Stimulated activated naive B cell treated with anti-CD40 and anti-IgM and Interleukin-4, amounts not matched to agents 10 μg/mL and 1 μg/mL and 100 μg/mL, for 72 hours (primary cell): ENCODE results near the gene PCBD2.
A peak's percentile ranks its signal among the peaks of the same experiment; 100 is the strongest.
"Not testable (repeated sequence)": the region's sequence is repeated elsewhere in the genome, so short reads cannot be mapped to it uniquely, and the experiment has no call there.

Experiments used
- ATAC-seq, 2 donors: fragments of 150-1000 bp; cut with Tn5 transposase; replicated peaks; 2 replicates each; pipeline ENCODE4 v1.10.0; 2021; ENCODE audit warnings: moderate library complexity in 1 of 2
- DNase-seq: peaks from one replicate; pipeline ENCODE4 v3.0.0; 2021
- H3K27ac Mint-ChIP-seq: one replicate; pipeline ENCODE4 v1.8.0; 2022; ENCODE audit warnings: mild to moderate bottlenecking, mixed read lengths
- H3K27me3 Mint-ChIP-seq, 2 donors: one replicate each; pipeline ENCODE4 v1.8.0; 2022; ENCODE audit warnings: mixed read lengths in 2 of 2
- H3K36me3 Mint-ChIP-seq, 2 donors: one replicate each; pipeline ENCODE4 v1.8.0; 2022; ENCODE audit warnings: mixed read lengths in 2 of 2, mild to moderate bottlenecking in 1 of 2
- H3K4me1 Mint-ChIP-seq, 2 donors: one replicate each; pipeline ENCODE4 v1.8.0; 2022; ENCODE audit warnings: mixed read lengths in 2 of 2, mild to moderate bottlenecking in 1 of 2
- H3K4me3 Mint-ChIP-seq, 2 donors: one replicate each; pipeline ENCODE4 v1.8.0; 2022; ENCODE audit warnings: mild to moderate bottlenecking in 2 of 2, mixed read lengths in 2 of 2, moderate library complexity in 1 of 2
- H3K9me3 Mint-ChIP-seq, 2 donors: one replicate each; pipeline ENCODE4 v1.8.0; 2022; ENCODE audit warnings: mixed read lengths in 2 of 2, mild to moderate bottlenecking in 1 of 2

PCBD2 gene

GRCh38 chr5:134992148-134992547 lies 87.2 kb downstream of the PCBD2 start:
- Mint-ChIP-seq H3K36me3 (no peaks in the 10 kb centered on the region), H3K4me1 (peaks cover 14 to 18% of the 10 kb centered on the region in 2 donors), H3K27ac (no peak overlapping the region), H3K4me3 (no peak overlapping the region), H3K27me3 (no peaks in the 10 kb centered on the region), H3K9me3 (peaks cover 0 to 3% of the 10 kb centered on the region in 2 donors)
- no peak for ATAC-seq
- DNase-seq = no peak

- DNase-seq = no peak
- H3K9me3 Mint-ChIP-seq = peaks cover 0 to 3% of the 10 kb centered on the region in 2 donors
- H3K4me3 Mint-ChIP-seq = no peak overlapping the region
- ATAC-seq = no peak
- peaks cover 14 to 18% of the 10 kb centered on the region in 2 donors for H3K4me1 Mint-ChIP-seq
- H3K27me3 Mint-ChIP-seq = no peaks in the 10 kb centered on the region
- H3K27ac Mint-ChIP-seq = no peak overlapping the region
- peaks cover 0 to 6% of the 10 kb centered on the region in 2 donors for H3K36me3 Mint-ChIP-seq
These were observed 88.2 kb downstream of the PCBD2 start for GRCh38 chr5:134993161-134993560.

- peak overlapping the region; percentile 9 for H3K27ac Mint-ChIP-seq
- no peak overlapping the region for H3K4me3 Mint-ChIP-seq
- no peaks in the 10 kb centered on the region for H3K27me3 Mint-ChIP-seq
- peaks cover 0 to 6% of the 10 kb centered on the region in 2 donors for H3K36me3 Mint-ChIP-seq
- peaks cover 0 to 3% of the 10 kb centered on the region in 2 donors for H3K9me3 Mint-ChIP-seq
- ATAC-seq = peak; percentile 42 to 72
- peaks cover 14 to 18% of the 10 kb centered on the region in 2 donors for H3K4me1 Mint-ChIP-seq
- DNase-seq = no peak
These were observed 89.7 kb downstream of the PCBD2 start for GRCh38 chr5:134994560-134995156.

GRCh38 chr5:134995850-134996402 lies 91.0 kb downstream of the PCBD2 start:
- H3K27ac Mint-ChIP-seq = no peak overlapping the region
- ATAC-seq = no peak

DNA sequence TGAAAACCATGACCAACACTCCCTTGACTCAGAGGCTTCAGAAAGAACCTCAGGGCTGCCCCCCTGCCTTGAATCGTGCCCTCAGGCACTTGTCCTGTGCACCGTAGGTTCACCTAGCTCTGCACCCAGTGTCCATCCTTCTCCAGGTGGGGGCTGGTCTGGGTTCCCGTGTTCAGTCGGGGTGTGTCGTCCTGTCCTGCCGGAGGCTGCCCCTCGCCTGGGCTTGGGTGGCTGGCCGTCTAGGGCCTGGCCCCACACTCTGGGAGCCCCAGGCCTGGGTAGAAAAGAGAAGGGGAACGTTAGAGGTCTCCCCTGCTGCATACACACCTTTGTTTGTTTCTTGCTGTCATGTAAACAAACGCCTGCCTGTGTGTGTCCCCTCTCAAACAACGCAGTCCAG lies 92.1 kb downstream of the PCBD2 start:
- ATAC-seq (no peak), DNase-seq (no peak)
- H3K27me3 Mint-ChIP-seq = no peaks in the 10 kb centered on the region
- peaks cover 14 to 18% of the 10 kb centered on the region in 2 donors for H3K4me1 Mint-ChIP-seq
- peaks cover 0 to 6% of the 10 kb centered on the region in 2 donors for H3K36me3 Mint-ChIP-seq
- H3K27ac Mint-ChIP-seq = no peak overlapping the region
- H3K9me3 Mint-ChIP-seq = no peaks in the 10 kb centered on the region
- no peak overlapping the region for H3K4me3 Mint-ChIP-seq

More at GRCh38 chr5:134995850-134996402, 91.0 kb downstream of the PCBD2 start:
- no peak for DNase-seq
- Mint-ChIP-seq H3K4me3 (no peak overlapping the region), H3K27me3 (no peaks in the 10 kb centered on the region), H3K36me3 (peaks cover 0 to 6% of the 10 kb centered on the region in 2 donors), H3K9me3 (peaks cover 0 to 3% of the 10 kb centered on the region in 2 donors), H3K4me1 (peaks cover 14 to 18% of the 10 kb centered on the region in 2 donors)

DNA sequence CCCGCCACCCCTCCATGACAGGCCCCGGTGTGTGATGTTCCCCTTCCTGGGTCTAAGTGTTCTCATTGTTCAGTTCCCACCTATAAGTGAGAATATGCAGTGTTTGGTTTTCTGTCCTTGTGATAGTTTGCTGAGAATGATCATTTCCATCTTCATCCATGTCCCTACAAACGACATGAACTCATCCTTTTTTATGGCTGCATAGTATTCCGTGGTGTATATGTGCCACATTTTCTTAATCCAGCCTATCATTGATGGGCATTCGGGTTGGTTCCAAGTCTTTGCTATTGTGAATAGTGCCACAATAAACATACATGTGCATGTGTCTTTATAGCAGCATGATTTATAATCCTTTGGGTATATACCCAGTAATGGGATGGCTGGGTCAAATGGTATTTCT lies 93.1 kb downstream of the PCBD2 start:
- H3K27ac Mint-ChIP-seq, DNase-seq, H3K9me3 Mint-ChIP-seq, ATAC-seq, H3K27me3 Mint-ChIP-seq, H3K4me3 Mint-ChIP-seq: not testable (repeated sequence)
- H3K4me1 Mint-ChIP-seq = peaks cover 14 to 18% of the 10 kb centered on the region in 2 donors
- peaks cover 7 to 14% of the 10 kb centered on the region in 2 donors for H3K36me3 Mint-ChIP-seq

DNA sequence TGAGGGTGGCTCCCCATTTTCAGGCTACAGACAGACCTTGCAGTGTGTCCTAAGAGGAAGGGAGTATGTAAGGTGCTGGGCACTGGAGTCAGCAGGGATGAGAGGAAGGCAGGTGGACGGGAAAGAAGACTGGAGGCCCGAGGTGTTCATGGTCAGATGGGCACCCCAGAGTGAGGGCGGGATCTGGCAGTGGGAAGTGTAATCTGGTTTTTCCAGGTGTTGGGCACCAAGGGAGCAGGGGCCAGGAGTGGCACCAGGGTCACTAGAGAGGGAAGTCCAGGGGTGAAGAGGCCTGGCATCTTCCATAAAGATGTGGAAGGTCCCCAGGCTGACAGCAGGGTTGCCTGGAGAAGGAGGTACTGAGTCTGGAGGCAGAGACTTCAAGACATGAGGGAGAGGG lies 99.4 kb downstream of the PCBD2 start:
- Mint-ChIP-seq H3K4me3 (no peak overlapping the region), H3K36me3 (peaks cover 12 to 17% of the 10 kb centered on the region in 2 donors), H3K4me1 (no peaks in the 10 kb centered on the region), H3K27me3 (peaks cover 5 to 8% of the 10 kb centered on the region in 2 donors), H3K27ac (no peak overlapping the region), H3K9me3 (peaks cover 0 to 2% of the 10 kb centered on the region in 2 donors)
- DNase-seq (no peak), ATAC-seq (no peak)

DNA sequence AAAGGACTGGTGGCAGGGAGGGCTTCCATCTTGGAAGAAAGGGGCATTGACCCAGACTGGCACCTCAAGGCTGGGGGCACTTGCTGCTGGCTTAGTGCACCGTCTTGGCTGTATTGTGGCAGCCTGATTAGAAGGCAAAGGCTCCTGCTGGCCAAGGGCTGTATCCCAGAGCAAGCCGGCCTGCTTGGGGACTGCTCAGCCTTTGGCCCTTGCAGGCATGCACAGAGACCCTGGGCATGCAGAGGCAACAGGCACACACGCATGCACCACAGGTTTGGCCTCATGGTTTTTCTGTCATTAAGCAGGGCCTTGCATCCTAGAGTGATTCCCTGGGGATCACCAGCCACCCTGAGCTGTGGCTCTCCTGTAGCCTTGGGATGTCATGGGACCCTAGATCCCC lies 100.1 kb downstream of the PCBD2 start:
- Mint-ChIP-seq H3K4me1 (no peaks in the 10 kb centered on the region), H3K27ac (no peak overlapping the region), H3K27me3 (peaks cover 5 to 8% of the 10 kb centered on the region in 2 donors), H3K4me3 (no peak overlapping the region), H3K36me3 (peaks cover 12 to 17% of the 10 kb centered on the region in 2 donors), H3K9me3 (peaks cover 0 to 2% of the 10 kb centered on the region in 2 donors)
- DNase-seq = no peak
- no peak for ATAC-seq

GRCh38 chr5:135007305-135007704 lies 102.4 kb downstream of the PCBD2 start:
- no peak overlapping the region for H3K4me3 Mint-ChIP-seq
- no peak overlapping the region for H3K27ac Mint-ChIP-seq
- peaks cover 5 to 8% of the 10 kb centered on the region in 2 donors for H3K27me3 Mint-ChIP-seq
- DNase-seq (no peak), ATAC-seq (no peak)
- H3K36me3 Mint-ChIP-seq = peaks cover 14 to 15% of the 10 kb centered on the region in 2 donors
- H3K4me1 Mint-ChIP-seq = no peaks in the 10 kb centered on the region
- peaks cover 0 to 2% of the 10 kb centered on the region in 2 donors for H3K9me3 Mint-ChIP-seq

DNA sequence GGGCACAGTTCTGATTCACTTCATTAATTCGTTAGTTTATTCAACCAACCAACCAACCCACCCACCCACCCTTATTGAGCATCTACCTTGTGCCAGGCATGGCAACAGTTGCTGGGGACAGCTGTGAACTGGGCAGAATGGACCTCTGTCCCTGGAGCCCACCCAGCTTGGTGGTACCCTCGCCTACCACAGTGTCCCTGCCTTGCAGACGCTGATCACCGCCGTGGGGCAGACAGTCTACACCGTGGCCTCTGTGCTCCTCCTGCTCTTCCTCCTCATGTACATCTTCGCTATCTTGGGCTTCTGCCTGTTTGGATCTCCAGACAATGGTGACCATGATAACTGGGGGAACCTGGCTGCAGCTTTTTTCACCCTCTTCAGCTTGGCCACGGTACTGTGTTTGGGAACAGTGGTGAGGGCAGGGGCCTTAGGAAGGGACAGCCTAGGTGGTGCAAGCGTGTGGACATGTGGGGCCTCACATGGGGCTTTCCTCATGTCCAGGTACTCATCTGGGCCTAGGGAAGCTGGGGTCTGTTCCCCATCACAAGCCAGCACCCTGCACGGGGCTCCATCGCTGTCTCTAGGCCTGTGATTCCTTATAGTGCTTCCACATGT lies 102.9 kb downstream of the PCBD2 start:
- no peaks in the 10 kb centered on the region for H3K4me1 Mint-ChIP-seq
- no peaks in the 10 kb centered on the region for H3K9me3 Mint-ChIP-seq
- no peak overlapping the region for H3K27ac Mint-ChIP-seq
- peaks cover 8 to 9% of the 10 kb centered on the region in 2 donors for H3K36me3 Mint-ChIP-seq
- ATAC-seq = no peak
- no peak for DNase-seq
- H3K27me3 Mint-ChIP-seq = peaks cover 5 to 8% of the 10 kb centered on the region in 2 donors
- no peak overlapping the region for H3K4me3 Mint-ChIP-seq

- ATAC-seq (no peak), DNase-seq (no peak)
- Mint-ChIP-seq H3K27me3 (peaks cover 8 to 10% of the 10 kb centered on the region in 2 donors), H3K36me3 (peaks cover 8 to 9% of the 10 kb centered on the region in 2 donors), H3K4me1 (no peaks in the 10 kb centered on the region), H3K9me3 (peaks cover 0 to 2% of the 10 kb centered on the region in 2 donors), H3K4me3 (no peak overlapping the region), H3K27ac (no peak overlapping the region)
These were observed 103.6 kb downstream of the PCBD2 start for GRCh38 chr5:135008556-135008955.

GRCh38 chr5:135008981-135009735 lies 104.2 kb downstream of the PCBD2 start:
- Mint-ChIP-seq H3K27ac (no peak overlapping the region), H3K4me3 (no peak overlapping the region), H3K9me3 (peaks cover 0 to 4% of the 10 kb centered on the region in 2 donors), H3K36me3 (peaks cover 6 to 8% of the 10 kb centered on the region in 2 donors), H3K27me3 (peaks cover 7 to 15% of the 10 kb centered on the region in 2 donors), H3K4me1 (no peaks in the 10 kb centered on the region)
- DNase-seq (no peak), ATAC-seq (no peak)

DNA sequence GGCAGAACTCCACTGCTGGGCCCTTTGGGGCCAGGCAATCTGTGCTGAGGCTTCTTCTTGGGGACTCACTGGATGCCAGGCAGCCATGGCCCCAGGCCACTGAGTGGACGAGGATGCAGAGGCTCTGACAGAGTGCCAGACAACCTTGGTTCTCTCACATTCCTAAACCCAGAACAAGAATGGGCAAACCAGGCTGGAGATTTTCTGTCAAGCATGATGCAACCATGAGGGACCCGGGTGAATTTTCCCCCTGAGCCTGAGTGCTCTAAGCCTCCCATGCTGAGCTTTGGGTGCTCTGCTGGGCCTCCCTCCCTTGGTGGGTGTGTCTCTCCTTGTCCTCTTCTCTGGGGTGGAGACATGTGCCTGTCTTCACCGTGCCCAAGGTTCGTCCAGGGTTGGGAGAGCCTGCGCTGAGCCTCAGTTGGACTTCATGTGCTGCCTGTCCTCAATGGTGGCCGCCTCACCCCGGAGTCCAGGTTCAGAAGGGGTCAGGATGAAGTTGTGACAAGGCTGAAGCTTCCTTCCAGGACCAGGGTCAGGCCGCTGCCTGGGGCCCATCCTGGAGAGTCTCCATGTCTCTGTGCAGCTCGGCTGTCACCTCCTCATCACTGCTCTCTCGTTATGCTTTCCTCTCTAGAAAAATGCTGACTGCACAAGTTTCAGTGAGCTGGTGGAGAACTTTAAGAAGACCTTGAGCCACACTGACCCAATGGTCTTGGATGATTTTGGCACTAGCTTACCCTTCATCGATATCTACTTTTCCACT lies 105.0 kb downstream of the PCBD2 start:
- Mint-ChIP-seq H3K4me3 (no peak overlapping the region), H3K4me1 (no peaks in the 10 kb centered on the region), H3K27me3 (peaks cover 4 to 9% of the 10 kb centered on the region in 2 donors), H3K36me3 (peaks cover 0 to 4% of the 10 kb centered on the region in 2 donors), H3K9me3 (peaks cover 0 to 4% of the 10 kb centered on the region in 2 donors), H3K27ac (no peak overlapping the region)
- DNase-seq = no peak
- no peak for ATAC-seq
